Retinal pigment epithelial cell (primary cell): ENCODE results near the gene KLHL25.

ENCODE experiments used
- DNase-seq: peaks from one replicate; pipeline ENCODE4 v3.0.0-alpha.2; 2010; ENCODE audit warnings: low read depth
- H3K4me3 ChIP-seq: 2 replicates; pipeline ENCODE4 v1.5.1; 2011; ENCODE audit warnings: mild to moderate bottlenecking, low read length, control low read depth, moderate library complexity
- TF ChIP-seq, protein P1 (sequence below): conservative IDR thresholded peaks from 2 replicates; pipeline ENCODE4 v1.5.1; 2011; ENCODE audit warnings: low read depth, low read length, control low read depth, inconsistent platforms

The KLHL25 gene

DNA sequence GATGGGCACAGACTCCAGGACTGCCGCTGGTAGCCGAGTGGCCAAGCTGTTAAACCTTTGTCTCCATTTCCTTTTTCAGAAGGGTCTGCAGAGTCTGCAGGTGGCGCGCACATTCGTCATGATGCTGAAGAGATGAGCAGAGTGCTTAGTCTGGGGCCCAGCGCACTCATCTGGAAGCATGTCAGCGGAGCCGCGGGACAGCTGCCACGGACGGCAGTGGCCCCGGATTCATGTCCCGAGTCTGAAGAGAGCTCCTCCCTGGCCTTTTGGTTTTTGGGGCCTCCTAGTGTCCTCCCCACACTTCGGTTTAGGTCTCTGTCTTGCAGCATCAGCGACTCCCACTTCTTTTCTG, 42.6 kb downstream of the KLHL25 start:
- no peak overlapping the region for H3K4me3 ChIP-seq
- TF ChIP-seq, protein P1, sequence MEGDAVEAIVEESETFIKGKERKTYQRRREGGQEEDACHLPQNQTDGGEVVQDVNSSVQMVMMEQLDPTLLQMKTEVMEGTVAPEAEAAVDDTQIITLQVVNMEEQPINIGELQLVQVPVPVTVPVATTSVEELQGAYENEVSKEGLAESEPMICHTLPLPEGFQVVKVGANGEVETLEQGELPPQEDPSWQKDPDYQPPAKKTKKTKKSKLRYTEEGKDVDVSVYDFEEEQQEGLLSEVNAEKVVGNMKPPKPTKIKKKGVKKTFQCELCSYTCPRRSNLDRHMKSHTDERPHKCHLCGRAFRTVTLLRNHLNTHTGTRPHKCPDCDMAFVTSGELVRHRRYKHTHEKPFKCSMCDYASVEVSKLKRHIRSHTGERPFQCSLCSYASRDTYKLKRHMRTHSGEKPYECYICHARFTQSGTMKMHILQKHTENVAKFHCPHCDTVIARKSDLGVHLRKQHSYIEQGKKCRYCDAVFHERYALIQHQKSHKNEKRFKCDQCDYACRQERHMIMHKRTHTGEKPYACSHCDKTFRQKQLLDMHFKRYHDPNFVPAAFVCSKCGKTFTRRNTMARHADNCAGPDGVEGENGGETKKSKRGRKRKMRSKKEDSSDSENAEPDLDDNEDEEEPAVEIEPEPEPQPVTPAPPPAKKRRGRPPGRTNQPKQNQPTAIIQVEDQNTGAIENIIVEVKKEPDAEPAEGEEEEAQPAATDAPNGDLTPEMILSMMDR: no peak
- DNase-seq: no peak

DNA sequence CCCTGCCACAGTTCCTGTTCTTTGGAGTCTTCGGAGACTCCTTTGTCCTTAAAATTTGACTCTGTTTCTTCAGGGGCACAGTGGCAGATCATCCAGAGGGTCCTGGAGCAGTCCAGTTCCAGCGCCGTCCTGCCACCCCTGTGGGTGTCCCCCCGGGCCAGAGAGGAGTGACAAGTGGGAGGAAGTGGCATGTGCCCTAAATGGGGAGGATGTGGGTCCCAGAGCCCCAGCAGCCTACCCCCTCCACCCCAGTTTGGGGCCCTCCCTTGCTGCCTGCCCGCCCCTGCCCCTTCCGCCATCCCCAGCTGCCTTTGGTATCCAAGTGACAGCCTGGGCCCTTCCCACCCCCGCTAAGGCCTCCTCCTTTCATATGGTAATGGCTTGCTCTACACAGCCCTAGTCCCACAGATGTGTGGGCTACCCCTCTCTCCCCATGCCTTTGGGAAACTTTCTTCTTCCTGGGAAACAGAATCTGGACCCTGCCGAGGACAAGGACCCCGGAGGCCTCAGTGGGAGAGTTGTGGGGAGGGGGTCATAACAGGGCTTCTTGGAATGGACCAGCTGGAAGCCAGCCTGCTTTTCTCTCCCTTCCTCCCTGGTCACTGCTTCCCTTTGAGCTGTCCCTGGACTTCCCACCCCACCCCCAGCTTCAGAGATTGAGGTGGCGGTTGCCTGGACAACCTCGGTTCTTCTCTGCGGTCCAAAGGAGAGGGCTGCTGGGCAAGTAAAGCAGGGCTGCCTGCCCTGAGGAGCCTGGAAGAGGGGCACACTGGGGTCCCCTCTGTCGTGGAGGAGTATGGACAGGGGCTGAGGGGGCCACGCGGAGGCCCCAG, 43.2 kb downstream of the KLHL25 start:
- DNase-seq: no peak
- no peak overlapping the region for H3K4me3 ChIP-seq

DNA sequence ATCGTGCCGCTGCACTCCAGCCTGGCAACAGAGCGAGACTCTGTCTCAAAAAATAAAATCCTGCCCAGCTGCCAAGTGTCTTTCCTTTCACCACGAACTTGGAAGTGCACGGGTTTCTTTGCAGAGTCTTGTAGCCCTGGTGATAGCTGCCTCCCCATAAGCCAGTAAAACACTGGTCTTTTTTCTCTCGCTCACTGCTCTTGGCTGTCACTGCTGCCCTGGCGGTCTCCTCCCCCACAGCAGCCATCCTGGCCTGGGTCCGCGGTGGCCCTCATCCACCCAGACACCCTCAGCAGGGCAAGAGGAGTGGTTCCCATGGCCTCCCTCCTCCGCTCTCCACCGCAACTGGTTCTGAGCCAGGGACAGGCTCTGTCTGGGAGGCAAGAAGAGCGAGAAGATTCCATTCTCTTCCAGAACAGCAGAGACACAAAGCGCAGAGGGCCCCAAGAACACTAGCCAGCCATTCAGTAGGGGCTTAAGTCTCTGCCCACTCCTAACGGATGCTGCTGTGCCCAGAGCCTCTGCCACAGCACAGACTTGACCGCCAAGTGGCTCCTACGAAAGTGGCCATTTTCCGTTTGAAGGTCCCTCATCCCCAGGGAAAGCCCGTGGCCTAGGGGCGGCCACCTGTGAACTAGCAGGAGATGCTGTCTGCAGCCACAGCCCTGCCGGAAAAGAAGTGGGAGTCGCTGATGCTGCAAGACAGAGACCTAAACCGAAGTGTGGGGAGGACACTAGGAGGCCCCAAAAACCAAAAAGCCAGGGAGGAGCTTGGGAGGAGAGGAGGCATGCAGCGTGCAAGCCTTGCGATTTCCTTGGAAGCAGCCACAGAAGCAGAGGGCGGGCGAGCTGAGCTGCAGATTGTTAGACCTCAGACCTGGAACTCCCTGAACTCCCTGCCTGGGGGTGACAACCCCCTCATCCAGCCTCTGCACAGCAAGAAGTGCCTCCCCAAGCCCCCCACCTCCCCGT, 44.1 kb downstream of the KLHL25 start:
- TF ChIP-seq, protein P1: no peak
- DNase-seq: no peak
- H3K4me3 ChIP-seq: no peak overlapping the region

More for the DNA sequence above, 43.2 kb downstream of the KLHL25 start:
- TF ChIP-seq, protein P1: no peak

DNA sequence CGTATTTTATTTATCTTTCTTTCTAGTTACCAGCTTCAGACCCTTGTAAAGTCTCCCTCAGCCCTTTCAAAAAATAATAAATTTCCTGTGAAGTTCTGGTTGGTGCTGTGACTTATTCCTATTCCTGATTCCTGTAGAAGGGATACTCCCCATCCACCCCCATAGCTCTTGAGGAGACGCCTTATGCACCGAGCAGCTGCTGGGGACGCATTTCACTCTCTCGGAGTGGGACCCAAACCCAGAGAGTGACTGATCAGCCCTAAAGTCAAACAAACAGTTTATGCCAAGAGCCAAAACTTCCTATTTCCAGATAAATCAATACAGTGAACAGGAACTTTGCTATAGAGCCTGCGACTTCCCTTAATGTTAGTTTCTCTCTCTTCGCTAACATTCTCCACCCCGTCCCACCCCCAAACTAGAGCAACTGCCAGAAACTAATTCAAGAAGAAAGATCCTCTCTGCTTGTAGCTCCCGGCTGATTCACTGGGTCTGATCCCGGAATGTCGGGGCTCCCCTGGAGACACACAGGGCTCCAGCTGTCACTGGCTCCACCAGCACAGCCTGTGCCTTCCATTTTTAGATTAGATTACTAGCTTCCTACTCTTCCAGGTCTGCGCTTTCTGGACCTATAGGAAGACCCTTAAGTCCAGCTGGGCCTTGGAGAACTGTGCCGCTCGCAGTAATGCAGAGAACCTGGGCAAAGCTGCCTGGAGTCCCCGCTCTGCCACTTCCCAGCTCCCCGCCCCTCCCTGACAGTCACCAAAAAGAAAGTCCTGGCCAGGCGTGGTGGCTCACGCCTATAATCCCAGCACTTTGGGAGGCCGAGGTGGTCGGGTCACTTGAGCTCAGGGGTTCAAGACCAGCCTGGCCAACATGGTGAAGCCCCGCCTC, 45.2 kb downstream of the KLHL25 start:
- TF ChIP-seq, protein P1: no peak
- DNase-seq: no peak
- H3K4me3 ChIP-seq: no peak overlapping the region

DNA sequence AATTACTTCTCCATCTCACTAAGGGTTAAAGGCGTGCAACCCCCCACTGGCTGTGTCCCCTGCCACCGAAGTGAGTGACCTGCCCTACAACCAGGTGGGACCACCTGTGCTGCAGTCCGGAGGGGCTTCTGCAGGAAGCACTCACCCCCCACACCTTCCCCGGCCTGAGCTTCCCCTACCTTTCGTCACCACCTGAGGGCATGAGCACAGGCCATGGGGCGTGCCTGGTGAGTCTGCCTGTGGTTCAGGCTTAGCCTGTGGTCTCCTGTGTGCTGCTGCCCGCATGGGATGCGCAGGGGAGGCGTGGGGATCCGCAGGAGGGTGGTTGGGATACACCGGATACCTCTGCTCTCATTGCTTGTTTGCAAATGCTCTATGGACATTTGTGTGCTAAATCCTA, 46.0 kb downstream of the KLHL25 start:
- TF ChIP-seq, protein P1: no peak
- DNase-seq: no peak
- H3K4me3 ChIP-seq: no peak overlapping the region

DNA sequence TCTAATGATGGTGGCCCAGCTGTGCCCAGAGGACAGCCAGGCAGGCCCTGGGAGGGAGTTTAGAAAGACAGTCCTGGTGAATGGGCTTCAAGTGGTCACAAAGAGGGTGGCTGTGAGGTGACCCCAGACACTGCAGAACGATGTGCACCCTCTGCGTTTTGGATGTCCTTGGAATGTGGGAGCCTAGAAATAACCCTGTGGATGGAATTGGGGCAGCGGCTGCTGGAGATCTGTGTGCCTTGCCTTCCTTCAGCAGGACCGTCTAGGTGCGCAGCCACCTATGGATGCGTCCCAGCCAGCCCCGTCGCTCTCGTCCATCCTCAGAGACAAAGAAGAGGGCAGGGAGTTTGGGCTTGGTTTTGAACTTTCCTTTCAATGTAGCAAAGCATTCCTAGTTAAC, 46.5 kb downstream of the KLHL25 start:
- TF ChIP-seq, protein P1: no peak
- no peak overlapping the region for H3K4me3 ChIP-seq
- DNase-seq: no peak
